ENCODE results near the gene KRTAP10-9.

GRCh38 chr21:44590311-44590721, 36.6 kb upstream of the KRTAP10-9 start:
- TF ChIP-seq CTCF (IDR thresholded peaks at IDR 0.05) (no peak), POLR2A (IDR thresholded peaks at IDR 0.05) (no peak), POLR2AphosphoS5 (IDR thresholded peaks at IDR 0.05; ENCODE audit: insufficient read depth in 1 of 2, low read depth in 1 of 2) (no peak)

All from vagina (tissue), 2 donors.